ENCODE results near the gene PDE5A. TPM values are rescaled to one million over a fixed set of nuclear protein-coding genes. Genes with fewer than 3 reads are reported as not detected.

PDE5A gene
- total RNA-seq, 1 donor from 2014 or later: 58.0 TPM

GRCh38 chr4:119559044-119559647 lies 69.5 kb downstream of the PDE5A start:
- no peak overlapping the region for H3K27ac ChIP-seq
- no peaks in the 10 kb centered on the region for H3K27me3 ChIP-seq
- DNase-seq: no peak
- no peak overlapping the region for H3K4me3 ChIP-seq
- intact Hi-C loops (cut with DNase I): no loop called here
- ATAC-seq: peak; percentile 37
- peaks cover 2% of the 10 kb centered on the region for H3K36me3 ChIP-seq
- no peaks in the 10 kb centered on the region for H3K4me1 ChIP-seq
- peak; percentile 56 for TF ChIP-seq CTCF (IDR thresholded peaks at IDR 0.05)
- peaks cover 7% of the 10 kb centered on the region for H3K9me3 ChIP-seq

GRCh38 chr4:119550857-119551532 lies 77.6 kb downstream of the PDE5A start:
- H3K4me1 ChIP-seq: no peaks in the 10 kb centered on the region
- no peaks in the 10 kb centered on the region for H3K27me3 ChIP-seq
- H3K4me3 ChIP-seq: no peak overlapping the region
- intact Hi-C loops (cut with DNase I): loop anchor here (5.0 kb wide), 1 partner anchor 66 kb away; no protein-coding TSS in a partner anchor
- DNase-seq (no peak), ATAC-seq (no peak)
- H3K27ac ChIP-seq: no peak overlapping the region
- no peak for TF ChIP-seq CTCF (IDR thresholded peaks at IDR 0.05)
- peaks cover 4% of the 10 kb centered on the region for H3K36me3 ChIP-seq
- H3K9me3 ChIP-seq: no peaks in the 10 kb centered on the region

GRCh38 chr4:119549639-119550038 lies 79.0 kb downstream of the PDE5A start:
- DNase-seq (no peak), ATAC-seq (no peak)
- no peak for TF ChIP-seq CTCF (IDR thresholded peaks at IDR 0.05)
- H3K4me1 ChIP-seq: no peaks in the 10 kb centered on the region
- H3K27ac ChIP-seq: no peak overlapping the region
- peaks cover 4% of the 10 kb centered on the region for H3K36me3 ChIP-seq
- H3K9me3 ChIP-seq: no peaks in the 10 kb centered on the region
- no peak overlapping the region for H3K4me3 ChIP-seq
- intact Hi-C loops (cut with DNase I): loop anchor here (5.0 kb wide), 1 partner anchor 68 kb away; no protein-coding TSS in a partner anchor
- no peaks in the 10 kb centered on the region for H3K27me3 ChIP-seq

GRCh38 chr4:119543779-119544178 lies 84.8 kb downstream of the PDE5A start:
- Histone ChIP-seq H3K27me3 (no peaks in the 10 kb centered on the region), H3K4me3 (no peak overlapping the region), H3K9me3 (no peaks in the 10 kb centered on the region), H3K4me1 (no peaks in the 10 kb centered on the region), H3K27ac (no peak overlapping the region), H3K36me3 (peaks cover 16% of the 10 kb centered on the region)
- no peak for DNase-seq
- no peak for TF ChIP-seq CTCF (IDR thresholded peaks at IDR 0.05)
- intact Hi-C loops (cut with DNase I): no loop called here
- no peak for ATAC-seq

GRCh38 chr4:119543187-119543586 lies 85.4 kb downstream of the PDE5A start:
- H3K27ac ChIP-seq: no peak overlapping the region
- no peaks in the 10 kb centered on the region for H3K4me1 ChIP-seq
- no peaks in the 10 kb centered on the region for H3K27me3 ChIP-seq
- no peak overlapping the region for H3K4me3 ChIP-seq
- intact Hi-C loops (cut with DNase I): no loop called here
- ATAC-seq (no peak), DNase-seq (no peak)
- TF ChIP-seq CTCF (IDR thresholded peaks at IDR 0.05): no peak
- H3K36me3 ChIP-seq: peaks cover 22% of the 10 kb centered on the region
- H3K9me3 ChIP-seq: no peaks in the 10 kb centered on the region
